ENCODE data around the gene TUBB4B. TPM values are rescaled to one million over a fixed set of nuclear protein-coding genes. Genes with fewer than 3 reads are reported as not detected.

TUBB4B gene
- total and polyA plus RNA-seq, 2 of the 4 experiments (the other 2 are of a cell fraction): 237 to 529 TPM

DNA sequence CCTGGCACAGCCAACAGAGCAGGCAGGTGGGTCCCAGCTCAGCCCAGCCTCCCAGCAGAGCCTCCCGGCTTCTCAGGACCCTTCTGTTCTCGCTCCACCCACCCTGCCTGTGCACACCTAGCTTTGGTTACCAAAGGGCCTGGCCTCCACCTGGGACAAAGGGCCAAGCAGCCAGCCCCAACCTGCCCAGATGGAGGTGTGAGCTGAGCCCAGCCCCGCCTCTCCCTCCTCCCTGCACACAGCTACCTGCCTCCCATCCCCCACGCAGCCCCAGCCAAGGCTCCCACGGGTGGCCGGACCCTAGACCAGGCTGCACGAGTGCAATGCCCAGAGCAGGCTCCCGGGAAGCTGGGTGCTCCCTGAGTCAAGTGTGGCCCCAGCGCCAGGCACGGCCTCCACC, 46.2 kb upstream of the TUBB4B start:
- no peak for DNase-seq
- Histone ChIP-seq H3K27ac (ENCODE audit: insufficient read depth, low read length) (no peak overlapping the region), H2AK5ac (ENCODE audit: low read depth, low read length) (no peak overlapping the region), H4K20me1 (ENCODE audit: insufficient read depth, low read length) (peaks cover 42% of the 10 kb centered on the region), H3K4me1 (ENCODE audit: control insufficient read depth, insufficient read depth, low read length) (peaks cover 18% of the 10 kb centered on the region), H3K14ac (replicated peaks; ENCODE audit: low read depth, low read length) (no peak overlapping the region), H2BK15ac (ENCODE audit: low read depth, low read length) (no peak overlapping the region), H3K18ac (ENCODE audit: low read depth, low read length) (no peak overlapping the region), H3K9ac (ENCODE audit: low read depth, low read length) (no peak overlapping the region), H2BK5ac (ENCODE audit: low read depth, low read length, poor library complexity, severe bottlenecking) (no peak overlapping the region), H2BK120ac (ENCODE audit: low read depth, low read length) (no peak overlapping the region), H2AFZ (replicated peaks; ENCODE audit: low read length, poor library complexity) (no peak overlapping the region), H2BK20ac (ENCODE audit: low read depth, low read length) (no peak overlapping the region), H3K27me3 (ENCODE audit: control insufficient read depth, insufficient read depth, low read length) (no peaks in the 10 kb centered on the region), H4K5ac (ENCODE audit: low read depth, low read length) (no peak overlapping the region), H3K23ac (ENCODE audit: low read depth, low read length) (no peak overlapping the region), H3K4me3 (ENCODE audit: insufficient read depth, low read depth, low read length) (no peak overlapping the region), H3K4me2 (ENCODE audit: low read depth, low read length) (no peak overlapping the region), H3K79me1 (ENCODE audit: low read depth in 1 of 2, low read length in 2 of 2) (peaks cover 10 to 78% of the 10 kb centered on the region in 2 experiments), H3K56ac (ENCODE audit: extremely low read depth, insufficient read depth, low read length) (no peak overlapping the region), H3K9me1 (ENCODE audit: insufficient read depth, low read length) (no peaks in the 10 kb centered on the region), H4K8ac (ENCODE audit: low read depth in 2 of 2, low read length in 2 of 2) (no peak overlapping the region), H2AK9ac (replicated peaks; ENCODE audit: low read depth, low read length, poor library complexity) (peak overlapping the region; percentile 84), H3K4ac (ENCODE audit: low read depth, low read length) (no peak overlapping the region), H3K9me3 (ENCODE audit: control insufficient read depth, insufficient read depth, low read length) (no peaks in the 10 kb centered on the region), H3K36me3 (ENCODE audit: control insufficient read depth, insufficient read depth, low read length) (peaks cover 25% of the 10 kb centered on the region), H4K91ac (ENCODE audit: insufficient read depth, low read depth, low read length) (no peak overlapping the region)
- in situ Hi-C loops (cut with MboI; ENCODE audit: low sequenced_read_pairs): no loop called here
- no peak for ATAC-seq (ENCODE audit: low read depth)
- intact Hi-C loops (cut with micrococcal nuclease): no loop called here
- CTCF ChIA-PET: interaction anchor here (1.0 kb wide), 1 partner anchor 32 kb away, joined by 3 read pairs; the partner anchor contains the start of gene RNF224
- TF ChIP-seq NFE2L2 (IDR thresholded peaks at IDR 0.05; ENCODE audit: low read depth, low read length): no peak
- TF ChIP-seq RFX5 (IDR thresholded peaks at IDR 0.05; ENCODE audit: low read depth, low read length): no peak
- no peak for TF ChIP-seq ELK1 (IDR thresholded peaks at IDR 0.05; ENCODE audit: borderline replicate concordance, low read depth, low read length)
- no peak for TF ChIP-seq FOS (IDR thresholded peaks at IDR 0.05; ENCODE audit: low read depth, low read length)
- no peak for TF ChIP-seq SMC3 (IDR thresholded peaks at IDR 0.05; ENCODE audit: low read depth, low read length)
- TF ChIP-seq RAD21 (IDR thresholded peaks at IDR 0.05; ENCODE audit: low read length): no peak
- no peak for TF ChIP-seq CHD1 (IDR thresholded peaks at IDR 0.05; ENCODE audit: low read depth, low read length)
- no peak for TF ChIP-seq MAZ (IDR thresholded peaks at IDR 0.05; ENCODE audit: borderline replicate concordance, low read depth, low read length)
- TF ChIP-seq BHLHE40 (IDR thresholded peaks at IDR 0.05; ENCODE audit: low read depth, low read length): no peak
- TF ChIP-seq, protein P1, sequence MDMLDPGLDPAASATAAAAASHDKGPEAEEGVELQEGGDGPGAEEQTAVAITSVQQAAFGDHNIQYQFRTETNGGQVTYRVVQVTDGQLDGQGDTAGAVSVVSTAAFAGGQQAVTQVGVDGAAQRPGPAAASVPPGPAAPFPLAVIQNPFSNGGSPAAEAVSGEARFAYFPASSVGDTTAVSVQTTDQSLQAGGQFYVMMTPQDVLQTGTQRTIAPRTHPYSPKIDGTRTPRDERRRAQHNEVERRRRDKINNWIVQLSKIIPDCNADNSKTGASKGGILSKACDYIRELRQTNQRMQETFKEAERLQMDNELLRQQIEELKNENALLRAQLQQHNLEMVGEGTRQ (IDR thresholded peaks at IDR 0.05; ENCODE audit: low read depth, low read length): no peak
- TF ChIP-seq, protein P2, sequence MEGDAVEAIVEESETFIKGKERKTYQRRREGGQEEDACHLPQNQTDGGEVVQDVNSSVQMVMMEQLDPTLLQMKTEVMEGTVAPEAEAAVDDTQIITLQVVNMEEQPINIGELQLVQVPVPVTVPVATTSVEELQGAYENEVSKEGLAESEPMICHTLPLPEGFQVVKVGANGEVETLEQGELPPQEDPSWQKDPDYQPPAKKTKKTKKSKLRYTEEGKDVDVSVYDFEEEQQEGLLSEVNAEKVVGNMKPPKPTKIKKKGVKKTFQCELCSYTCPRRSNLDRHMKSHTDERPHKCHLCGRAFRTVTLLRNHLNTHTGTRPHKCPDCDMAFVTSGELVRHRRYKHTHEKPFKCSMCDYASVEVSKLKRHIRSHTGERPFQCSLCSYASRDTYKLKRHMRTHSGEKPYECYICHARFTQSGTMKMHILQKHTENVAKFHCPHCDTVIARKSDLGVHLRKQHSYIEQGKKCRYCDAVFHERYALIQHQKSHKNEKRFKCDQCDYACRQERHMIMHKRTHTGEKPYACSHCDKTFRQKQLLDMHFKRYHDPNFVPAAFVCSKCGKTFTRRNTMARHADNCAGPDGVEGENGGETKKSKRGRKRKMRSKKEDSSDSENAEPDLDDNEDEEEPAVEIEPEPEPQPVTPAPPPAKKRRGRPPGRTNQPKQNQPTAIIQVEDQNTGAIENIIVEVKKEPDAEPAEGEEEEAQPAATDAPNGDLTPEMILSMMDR (conservative IDR thresholded peaks at IDR 0.05; ENCODE audit: low read depth, low read length): no peak
- no peak for TF ChIP-seq MAFK (IDR thresholded peaks at IDR 0.05; ENCODE audit: low read depth, low read length)
- TF ChIP-seq POLR2A (IDR thresholded peaks at IDR 0.05; ENCODE audit: low read depth, low read length): no peak
- TF ChIP-seq CEBPB (IDR thresholded peaks at IDR 0.05; ENCODE audit: low read depth, low read length): no peak
- TF ChIP-seq RCOR1 (IDR thresholded peaks at IDR 0.05; ENCODE audit: insufficient replicate concordance, low read length): no peak
- dilution Hi-C loops (cut with HindIII; ENCODE audit: low sequenced_read_pairs, unreplicated experiment): no loop called here
- 86% methylated on average over 9 of the region's 10 CpGs; no CpG with 5 or more reads in 1 of the 2 experiments for WGBS, 2 experiments (ENCODE audit: extremely low coverage in 2 of 2, insufficient read length in 1 of 2)
- BruUV-seq (replicated peaks): no TSS peak
- POLR2A ChIA-PET (ENCODE audit: unreplicated experiment): no interaction called here

Data from IMR-90 (cell line).